Thoracic aorta (tissue), 2 donors: ENCODE results near the gene SRGAP2C. TPM values are rescaled to one million over a fixed set of nuclear protein-coding genes. Genes with fewer than 3 reads are reported as not detected.
"Not testable (repeated sequence)": the region's sequence is repeated elsewhere in the genome, so short reads cannot be mapped to it uniquely, and the experiment has no call there.

Experiments used
- ATAC-seq: fragments of 150-250 bp; one replicate; pipeline ENCODE4 v1.8.0; 2017; ENCODE audit warnings: low read depth; ENCODE audit not compliant: insufficient number of reproducible peaks, low FRiP score
- DNase-seq: peaks from one replicate; pipeline ENCODE4 v3.0.0-alpha.2; 2020; ENCODE audit warnings: low spot score
- H3K27ac ChIP-seq, 2 donors: fragments of 200-600 bp; sonication (generic); 1 replicate in 1 of 2; 2 replicates in 1 of 2; pipeline ENCODE4 v1.5.1; 2016; ENCODE audit warnings: mild to moderate bottlenecking in 2 of 2, moderate library complexity in 2 of 2
- H3K27me3 ChIP-seq: fragments of 200-600 bp; sonication (generic); replicated peaks from 2 replicates; pipeline ENCODE4 v1.6.0; 2016; ENCODE audit warnings: mild to moderate bottlenecking; ENCODE audit not compliant: insufficient read depth
- H3K36me3 ChIP-seq: fragments of 200-600 bp; sonication (generic); one replicate; pipeline ENCODE4 v1.5.1; 2016
- H3K4me1 ChIP-seq, 2 donors: fragments of 200-600 bp; sonication (generic); 1 replicate in 1 of 2; 2 replicates in 1 of 2; pipeline versions ENCODE4 v1.5.1 to v1.6.0; 2016; ENCODE audit warnings: low read depth in 2 of 2, mild to moderate bottlenecking in 1 of 2; ENCODE audit not compliant: control insufficient read depth in 1 of 2
- H3K4me3 ChIP-seq: fragments of 200-600 bp; sonication (generic); 2 replicates; pipeline ENCODE4 v1.5.1; 2016; ENCODE audit warnings: mild to moderate bottlenecking
- H3K9me3 ChIP-seq: fragments of 200-600 bp; sonication (generic); 2 replicates; pipeline ENCODE4 v1.5.1; 2016
- total RNA-seq, 2 donors: library from RNA; depleted of rRNA; stranded (reverse); fragments of >200 nt; gene quantifications; one replicate each; pipeline versions ENCODE4 v1.1.0 to v1.2.3, GENCODE V29; 2016

Gene SRGAP2C
- total RNA-seq, 2 donors from 2014 or later, result 19.1 to 27.7 TPM

GRCh38 chr1:121161199-121161901, 23.4 kb upstream of the SRGAP2C start:
- not testable (repeated sequence) for H3K4me1 ChIP-seq, H3K36me3 ChIP-seq, H3K9me3 ChIP-seq, H3K4me3 ChIP-seq, ATAC-seq, DNase-seq, H3K27ac ChIP-seq, H3K27me3 ChIP-seq

GRCh38 chr1:121163850-121164757, 20.7 kb upstream of the SRGAP2C start:
- not testable (repeated sequence) for DNase-seq, H3K36me3 ChIP-seq, H3K9me3 ChIP-seq, H3K4me3 ChIP-seq, H3K4me1 ChIP-seq, H3K27me3 ChIP-seq, H3K27ac ChIP-seq
- peak; percentile 62 for ATAC-seq

DNA sequence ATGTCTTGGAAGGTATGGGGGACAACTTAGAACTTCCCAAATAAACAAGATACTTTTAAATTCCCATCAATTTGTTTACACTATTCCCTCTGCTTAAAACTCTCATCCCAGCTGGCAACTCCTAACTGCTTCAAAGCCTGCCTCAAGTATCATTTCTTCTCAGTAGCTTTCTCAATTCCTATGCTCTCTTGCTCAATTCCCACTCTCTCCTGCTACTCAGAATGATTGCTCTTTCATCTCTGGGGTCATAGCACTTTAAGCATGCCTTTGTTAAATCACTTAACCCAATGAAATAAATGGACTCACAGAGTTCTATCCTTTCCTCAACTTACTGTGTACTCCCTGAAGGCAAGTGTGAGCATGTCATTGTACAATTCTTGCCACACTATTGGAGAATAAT, 19.5 kb upstream of the SRGAP2C start:
- H3K27me3 ChIP-seq, H3K9me3 ChIP-seq, H3K27ac ChIP-seq, H3K36me3 ChIP-seq, H3K4me3 ChIP-seq, H3K4me1 ChIP-seq, DNase-seq, ATAC-seq: not testable (repeated sequence)

GRCh38 chr1:121167225-121167738, 17.5 kb upstream of the SRGAP2C start:
- not testable (repeated sequence) for DNase-seq

GRCh38 chr1:121168152-121168668, 16.6 kb upstream of the SRGAP2C start:
- H3K36me3 ChIP-seq, H3K4me3 ChIP-seq, H3K27ac ChIP-seq, H3K27me3 ChIP-seq, DNase-seq, H3K9me3 ChIP-seq, ATAC-seq, H3K4me1 ChIP-seq: not testable (repeated sequence)

More at GRCh38 chr1:121167225-121167738, 17.5 kb upstream of the SRGAP2C start:
- not testable (repeated sequence) for ATAC-seq, H3K27me3 ChIP-seq, H3K4me1 ChIP-seq, H3K9me3 ChIP-seq, H3K36me3 ChIP-seq, H3K4me3 ChIP-seq, H3K27ac ChIP-seq

GRCh38 chr1:121176649-121177048, 8.1 kb upstream of the SRGAP2C start:
- not testable (repeated sequence) for H3K9me3 ChIP-seq, H3K36me3 ChIP-seq, H3K4me3 ChIP-seq, DNase-seq, H3K27me3 ChIP-seq, H3K27ac ChIP-seq, H3K4me1 ChIP-seq, ATAC-seq

DNA sequence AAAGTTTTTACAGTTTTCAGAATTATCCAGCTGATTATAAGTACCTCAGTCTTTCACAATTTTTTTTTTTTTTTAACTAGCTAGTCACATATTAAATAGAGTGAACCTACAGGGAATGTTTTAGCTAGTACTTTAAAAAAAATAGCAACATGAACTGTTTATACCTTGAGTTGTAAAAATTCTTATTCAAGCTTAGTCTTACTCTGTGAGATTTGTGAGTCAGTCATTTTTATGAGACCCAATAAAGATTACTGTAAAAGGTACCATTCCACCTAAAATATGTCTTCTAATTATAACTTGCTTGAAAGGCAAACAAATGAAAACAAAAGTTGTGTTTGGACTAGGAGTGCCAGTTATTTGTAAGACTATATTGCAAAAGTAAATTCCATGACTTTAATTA, 6.6 kb upstream of the SRGAP2C start:
- not testable (repeated sequence) for H3K36me3 ChIP-seq, H3K27me3 ChIP-seq, H3K9me3 ChIP-seq, H3K4me1 ChIP-seq, H3K27ac ChIP-seq, DNase-seq, H3K4me3 ChIP-seq, ATAC-seq

- not testable (repeated sequence) for ATAC-seq, DNase-seq, H3K9me3 ChIP-seq, H3K27ac ChIP-seq, H3K4me1 ChIP-seq, H3K27me3 ChIP-seq, H3K36me3 ChIP-seq
- H3K4me3 ChIP-seq, result peak overlapping the region; percentile 68
These were observed 908 bp upstream of the SRGAP2C start for GRCh38 chr1:121183867-121184266.

GRCh38 chr1:121185140-121185708, 449 bp downstream of the SRGAP2C start:
- not testable (repeated sequence) for H3K4me1 ChIP-seq, H3K36me3 ChIP-seq, H3K9me3 ChIP-seq, DNase-seq, H3K27me3 ChIP-seq
- ATAC-seq, result peak; percentile 32
- Histone ChIP-seq H3K4me3 (peak overlapping the region; percentile 70), H3K27ac (peak overlapping the region; percentile 69 to 73)

GRCh38 chr1:121186191-121186590, 1.4 kb downstream of the SRGAP2C start:
- H3K9me3 ChIP-seq, H3K36me3 ChIP-seq, DNase-seq, ATAC-seq, H3K27me3 ChIP-seq, H3K4me1 ChIP-seq: not testable (repeated sequence)
- peak overlapping the region in 1 of 2 donors; percentile 61 for H3K27ac ChIP-seq
- H3K4me3 ChIP-seq, result peak overlapping the region; percentile 63

GRCh38 chr1:121187914-121188313, 3.1 kb downstream of the SRGAP2C start:
- not testable (repeated sequence) for H3K9me3 ChIP-seq, H3K27me3 ChIP-seq, H3K4me1 ChIP-seq, DNase-seq, ATAC-seq, H3K27ac ChIP-seq, H3K36me3 ChIP-seq
- H3K4me3 ChIP-seq, result peak overlapping the region; percentile 48

GRCh38 chr1:121192512-121192911, 7.7 kb downstream of the SRGAP2C start:
- not testable (repeated sequence) for H3K4me1 ChIP-seq, H3K36me3 ChIP-seq, DNase-seq, H3K4me3 ChIP-seq, H3K27ac ChIP-seq, H3K9me3 ChIP-seq, H3K27me3 ChIP-seq, ATAC-seq
